Endothelial cell of umbilical vein (primary cell): Measurements from ENCODE around the gene CCDC91. TPM values are rescaled to one million over a fixed set of nuclear protein-coding genes. Genes with fewer than 3 reads are reported as not detected.
"Not testable (repeated sequence)": the region's sequence is repeated elsewhere in the genome, so short reads cannot be mapped to it uniquely, and the experiment has no call there.

Experiments
- BruUV-seq: library from RNA; stranded (reverse); fragments of 400-500 nt; replicated peaks from 2 replicates; lab custom pipeline; 2021; lab: Mats Ljungman, UMichigan
- CTCF ChIA-PET: fragments of 300-600, 350-600 bp; sonication (Branson Sonifier 250); formaldehyde crosslinking; loops from one replicate; lab custom pipeline; 2021; ENCODE audit warnings: antibody characterized with exemption, inconsistent platforms; lab: Charles Lee
- POLR2A ChIA-PET: fragments of 300-600, 350-600 bp; sonication (Branson Sonifier 250); formaldehyde crosslinking; loops from one replicate; lab custom pipeline; 2021; ENCODE audit warnings: antibody characterized with exemption, inconsistent platforms; lab: Charles Lee
- DNase-seq: peaks from one replicate; pipeline ENCODE4 v3.0.0-alpha.2; 2011; ENCODE audit warnings: low read depth, low spot score
- FAIRE-seq: peaks from 2 replicates; lab custom pipeline; 2011; peaks lifted over from hg19 to GRCh38; lab: Jason Lieb, UNC
- H2AFZ ChIP-seq: 2 replicates; pipeline ENCODE4 v1.6.0; 2012; ENCODE audit warnings: low read depth, low read length, control low read depth, inconsistent platforms
- H3K27ac ChIP-seq: 2 replicates; pipeline ENCODE4 v1.5.1; 2011; ENCODE audit warnings: low read depth, mild to moderate bottlenecking, control low read depth, low read length, moderate library complexity; ENCODE audit not compliant: insufficient read depth
- H3K27me3 ChIP-seq, 2 experiments: 2 replicates each; pipeline versions ENCODE4 v1.6.0 to v1.6.1; 2011; ENCODE audit warnings: low read length in 2 of 2, mixed read lengths in 1 of 2; ENCODE audit not compliant: control insufficient read depth in 2 of 2, insufficient read depth in 2 of 2
- H3K36me3 ChIP-seq, 2 experiments: 2 replicates in 1 of 2; 3 replicates in 1 of 2; pipeline ENCODE4 v1.5.1; 2011; ENCODE audit warnings: low read length in 2 of 2, mild to moderate bottlenecking in 1 of 2, moderate library complexity in 1 of 2; ENCODE audit not compliant: control insufficient read depth in 2 of 2, insufficient read depth in 2 of 2; ENCODE audit errors: extremely low read depth in 1 of 2
- H3K4me1 ChIP-seq: 3 replicates; pipeline ENCODE4 v1.5.1; 2011; ENCODE audit warnings: mild to moderate bottlenecking, low read length; ENCODE audit not compliant: control insufficient read depth, insufficient read depth; ENCODE audit errors: extremely low read depth
- H3K4me2 ChIP-seq: 2 replicates; pipeline ENCODE4 v1.6.1; 2011; ENCODE audit warnings: low read length, control low read depth, mixed read lengths; ENCODE audit not compliant: insufficient read depth
- H3K4me3 ChIP-seq, 3 experiments: fragments of 200-600 bp in 1 of 3; sonication (generic), shearing (Covaris generic) in 1 of 3; replicated peaks in 1 of 3; 2 replicates each; pipeline ENCODE4 v1.5.1; 2011 to 2016; ENCODE audit warnings: control low read depth in 3 of 3, low read length in 3 of 3, mild to moderate bottlenecking in 2 of 3, inconsistent platforms in 1 of 3, low read depth in 1 of 3, moderate library complexity in 1 of 3; ENCODE audit not compliant: insufficient read depth in 1 of 3
- H3K79me2 ChIP-seq: 2 replicates; pipeline ENCODE4 v1.6.0; 2012; ENCODE audit warnings: low read length, inconsistent platforms; ENCODE audit not compliant: control insufficient read depth, insufficient read depth
- H3K9ac ChIP-seq: replicated peaks from 2 replicates; pipeline ENCODE3; 2011; ENCODE audit warnings: low read length, control low read depth; ENCODE audit not compliant: insufficient read depth; ENCODE audit errors: extremely low read depth
- H3K9me1 ChIP-seq: replicated peaks from 3 replicates; pipeline ENCODE4 v1.6.0; 2011; ENCODE audit warnings: mild to moderate bottlenecking, low read length; ENCODE audit not compliant: control insufficient read depth, insufficient read depth; ENCODE audit errors: extremely low read depth
- H3K9me3 ChIP-seq: replicated peaks from 2 replicates; pipeline ENCODE4 v1.5.1; 2012; ENCODE audit warnings: low read length, inconsistent platforms; ENCODE audit not compliant: control insufficient read depth, insufficient read depth
- H4K20me1 ChIP-seq: replicated peaks from 2 replicates; pipeline ENCODE3; 2011; ENCODE audit warnings: mild to moderate bottlenecking, low read length; ENCODE audit not compliant: control insufficient read depth, insufficient read depth; ENCODE audit errors: extremely low read depth
- EZH2 ChIP-seq: IDR thresholded peaks from 2 replicates; pipeline ENCODE4 v1.6.1; 2012; ENCODE audit warnings: borderline replicate concordance, low read depth, mild to moderate bottlenecking, moderate library complexity, low read length, inconsistent platforms; ENCODE audit not compliant: severe bottlenecking
- FOS ChIP-seq: IDR thresholded peaks from 2 replicates; pipeline ENCODE4 v1.6.1; 2011; ENCODE audit warnings: mild to moderate bottlenecking, low read length, moderate library complexity, borderline replicate concordance; ENCODE audit not compliant: insufficient read depth
- GATA2 ChIP-seq: IDR thresholded peaks from 2 replicates; pipeline ENCODE4 v1.7.0; 2011; ENCODE audit warnings: low read depth, mild to moderate bottlenecking, moderate library complexity, mixed read lengths, low read length; ENCODE audit not compliant: insufficient read length, insufficient read depth
- JUN ChIP-seq: IDR thresholded peaks from 2 replicates; pipeline ENCODE4 v1.6.1; 2011; ENCODE audit warnings: borderline replicate concordance, low read depth; ENCODE audit not compliant: insufficient read length, insufficient read depth
- MYC ChIP-seq: IDR thresholded peaks from one replicate; pipeline ENCODE4 v1.6.1; 2011; ENCODE audit warnings: mild to moderate bottlenecking, low read depth, low read length
- POLR2A ChIP-seq: IDR thresholded peaks from 2 replicates; pipeline ENCODE4 v1.6.1; 2012; ENCODE audit warnings: low read depth, mild to moderate bottlenecking, control low read depth, low read length
- POLR2AphosphoS5 ChIP-seq: IDR thresholded peaks from 2 replicates; pipeline ENCODE4 v1.6.1; 2012; ENCODE audit warnings: low read depth, mild to moderate bottlenecking, control low read depth, low read length, moderate library complexity; ENCODE audit not compliant: insufficient read depth
- dilution Hi-C: fragments of 300-500 bp; cut with MboI; formaldehyde crosslinking; loops from one replicate; pipeline ENCODE4 v1.15.0; 2019; ENCODE audit warnings: low sequenced_read_pairs; ENCODE audit not compliant: extremely low pct_ligation_motif_present
- intact Hi-C: fragments of 100-400 bp; cut with micrococcal nuclease; formaldehyde crosslinking; loops from one replicate; pipeline ENCODE4 v1.10.0; 2022
- polyA plus RNA-seq, 4 experiments: library from polyadenylated mRNA; depleted of rRNA in 3 of 4; stranded (reverse) in 3 of 4; unstranded in 1 of 4; fragments of >200 nt; gene quantifications; 2 replicates each; pipeline versions ENCODE4 v1.2.1 to v1.2.3, GENCODE V29; 2011 to 2012; ENCODE audit warnings: missing spikeins in 1 of 4
- total RNA-seq: library from RNA; stranded (reverse); gene quantifications from 2 replicates; pipeline ENCODE4 v1.2.3, GENCODE V29; 2021
- TF ChIP-seq, protein P1 (sequence below): IDR thresholded peaks from 2 replicates; pipeline ENCODE4 v1.6.1; 2011; ENCODE audit not compliant: insufficient read depth, insufficient read length
- TF ChIP-seq, protein P2 (sequence below), 2 donors: IDR thresholded peaks; 1 replicate in 1 of 2; 2 replicates in 1 of 2; pipeline ENCODE4 v1.5.1; 2011; ENCODE audit warnings: low read length in 2 of 2, mild to moderate bottlenecking in 2 of 2, moderate library complexity in 2 of 2, control low read depth in 1 of 2, inconsistent platforms in 1 of 2, low read depth in 1 of 2; ENCODE audit not compliant: insufficient read depth in 1 of 2; ENCODE audit errors: extremely low read depth in 1 of 2

The CCDC91 gene
- total and polyA plus RNA-seq, 2 donors (not counting 3 experiments of a cell fraction or from before 2014, with no cell fraction given) = 3.8 to 10.5 TPM

DNA sequence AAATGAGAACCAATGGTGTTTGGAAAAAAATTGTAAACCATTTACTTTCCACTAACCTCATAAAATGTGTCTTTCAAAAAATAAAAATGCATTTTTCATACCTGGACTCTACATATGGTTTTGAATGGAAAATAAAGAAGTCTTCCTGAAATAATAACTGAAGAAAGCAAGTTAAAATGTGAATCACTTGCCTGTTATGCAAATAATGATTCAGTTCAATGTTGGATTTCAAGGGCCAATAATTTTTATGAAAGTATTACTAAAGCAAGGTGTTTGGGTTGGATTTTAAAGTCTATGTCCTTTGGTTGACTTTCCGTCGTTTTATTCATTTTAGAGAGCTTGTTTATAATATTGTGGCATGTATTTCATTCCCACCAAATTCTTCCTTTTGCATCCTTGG is 138.7 kb downstream of the CCDC91 start:
- no peaks in the 10 kb centered on the region for H4K20me1 ChIP-seq
- dilution Hi-C loops = no loop called here

GRCh38 chr12:28329727-28330126 is 139.5 kb downstream of the CCDC91 start:
- H3K79me2 ChIP-seq, H3K9ac ChIP-seq, H3K4me2 ChIP-seq, H3K36me3 ChIP-seq, H3K9me1 ChIP-seq, FAIRE-seq, intact Hi-C loops, H3K4me3 ChIP-seq, BruUV-seq, H3K27me3 ChIP-seq, POLR2A ChIA-PET, H3K9me3 ChIP-seq, dilution Hi-C loops, H3K4me1 ChIP-seq, H3K27ac ChIP-seq, H2AFZ ChIP-seq, H4K20me1 ChIP-seq, DNase-seq: not testable (repeated sequence)
- CTCF ChIA-PET = interaction anchor here (1.0 kb wide), 1 partner anchor 12 kb away, joined by 3 read pairs; no protein-coding TSS in a partner anchor

More for the DNA sequence above, 138.7 kb downstream of the CCDC91 start:
- no peak overlapping the region for H3K4me3 ChIP-seq
- H3K4me1 ChIP-seq = no peaks in the 10 kb centered on the region
- no peak overlapping the region for H3K9ac ChIP-seq
- H3K4me2 ChIP-seq = no peak overlapping the region
- H3K27ac ChIP-seq = no peak overlapping the region
- POLR2A ChIA-PET = no interaction called here
- no peak for DNase-seq
- no peaks in the 10 kb centered on the region for H3K27me3 ChIP-seq
- H2AFZ ChIP-seq = no peak overlapping the region
- no TSS peak for BruUV-seq
- intact Hi-C loops = no loop called here
- CTCF ChIA-PET = interaction anchor here (0.6 to 1.0 kb wide), 2 partner anchors 11 to 16 kb away, joined by 3 read pairs; no protein-coding TSS in a partner anchor
- TF ChIP-seq, protein P1, sequence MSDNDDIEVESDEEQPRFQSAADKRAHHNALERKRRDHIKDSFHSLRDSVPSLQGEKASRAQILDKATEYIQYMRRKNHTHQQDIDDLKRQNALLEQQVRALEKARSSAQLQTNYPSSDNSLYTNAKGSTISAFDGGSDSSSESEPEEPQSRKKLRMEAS = no peak
- TF ChIP-seq FOS = no peak
- no peak for TF ChIP-seq GATA2
- no peak for TF ChIP-seq JUN
- no peak for TF ChIP-seq MYC
- no peak for TF ChIP-seq POLR2AphosphoS5
- no peak for TF ChIP-seq EZH2
- TF ChIP-seq POLR2A = no peak
- TF ChIP-seq, protein P2, sequence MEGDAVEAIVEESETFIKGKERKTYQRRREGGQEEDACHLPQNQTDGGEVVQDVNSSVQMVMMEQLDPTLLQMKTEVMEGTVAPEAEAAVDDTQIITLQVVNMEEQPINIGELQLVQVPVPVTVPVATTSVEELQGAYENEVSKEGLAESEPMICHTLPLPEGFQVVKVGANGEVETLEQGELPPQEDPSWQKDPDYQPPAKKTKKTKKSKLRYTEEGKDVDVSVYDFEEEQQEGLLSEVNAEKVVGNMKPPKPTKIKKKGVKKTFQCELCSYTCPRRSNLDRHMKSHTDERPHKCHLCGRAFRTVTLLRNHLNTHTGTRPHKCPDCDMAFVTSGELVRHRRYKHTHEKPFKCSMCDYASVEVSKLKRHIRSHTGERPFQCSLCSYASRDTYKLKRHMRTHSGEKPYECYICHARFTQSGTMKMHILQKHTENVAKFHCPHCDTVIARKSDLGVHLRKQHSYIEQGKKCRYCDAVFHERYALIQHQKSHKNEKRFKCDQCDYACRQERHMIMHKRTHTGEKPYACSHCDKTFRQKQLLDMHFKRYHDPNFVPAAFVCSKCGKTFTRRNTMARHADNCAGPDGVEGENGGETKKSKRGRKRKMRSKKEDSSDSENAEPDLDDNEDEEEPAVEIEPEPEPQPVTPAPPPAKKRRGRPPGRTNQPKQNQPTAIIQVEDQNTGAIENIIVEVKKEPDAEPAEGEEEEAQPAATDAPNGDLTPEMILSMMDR (IDR thresholded peaks at IDR 0.05; ENCODE audit: extremely low read depth in 1 of 2, insufficient read depth in 1 of 2, low read depth in 1 of 2, low read length in 2 of 2) = no peak
- H3K79me2 ChIP-seq = no peaks in the 10 kb centered on the region
- H3K36me3 ChIP-seq = no peaks in the 10 kb centered on the region
- H3K9me3 ChIP-seq = no peaks in the 10 kb centered on the region
- FAIRE-seq = no peak
- no peaks in the 10 kb centered on the region for H3K9me1 ChIP-seq

DNA sequence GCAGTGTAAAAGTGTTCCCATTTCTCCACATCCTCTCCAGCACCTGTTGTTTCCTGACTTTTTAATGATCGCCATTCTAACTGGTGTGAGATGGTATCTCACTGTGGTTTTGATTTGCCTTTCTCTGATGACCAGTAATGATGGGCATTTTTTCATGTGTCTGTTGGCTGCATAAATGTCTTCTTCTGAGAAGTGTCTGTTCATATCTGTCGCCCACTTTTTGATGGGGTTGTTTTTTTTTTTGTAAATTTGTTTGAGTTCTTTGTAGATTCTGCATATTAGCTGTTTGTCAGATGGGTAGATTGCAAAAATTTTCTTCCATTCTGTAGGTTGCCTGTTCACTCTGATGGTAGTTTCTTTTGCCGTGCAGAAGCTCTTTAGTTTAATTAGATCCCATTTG is 140.0 kb downstream of the CCDC91 start:
- H3K36me3 ChIP-seq, FAIRE-seq, H3K9me3 ChIP-seq, H3K4me1 ChIP-seq, H3K4me2 ChIP-seq, POLR2A ChIA-PET, H3K79me2 ChIP-seq, H4K20me1 ChIP-seq, H3K4me3 ChIP-seq, DNase-seq, H3K9me1 ChIP-seq, H3K27me3 ChIP-seq, H2AFZ ChIP-seq, H3K27ac ChIP-seq, intact Hi-C loops, BruUV-seq, CTCF ChIA-PET, H3K9ac ChIP-seq, dilution Hi-C loops: not testable (repeated sequence)
